ENCODE measurements around the gene THG1L. TPM values are rescaled to one million over a fixed set of nuclear protein-coding genes. Genes with fewer than 3 reads are reported as not detected.

THG1L gene
- total and polyA plus RNA-seq, 2 of the 13 experiments (the other 11 are each of a cell fraction or from before 2014, with no cell fraction given), result 16.6 to 17.2 TPM

GRCh38 chr5:157743163-157744050 is 12.2 kb downstream of the THG1L start, which contains the start of gene LSM11 (continued):
- TF ChIP-seq ZNF589 (CRISPR knock-in tag; conservative IDR thresholded peaks at IDR 0.05), result no peak
- TF ChIP-seq RORA (CRISPR knock-in tag; IDR thresholded peaks at IDR 0.05), result no peak
- TF ChIP-seq SKIL (CRISPR knock-in tag; IDR thresholded peaks at IDR 0.05; ENCODE audit: borderline replicate concordance), result no peak
- TF ChIP-seq ZNF124 (CRISPR knock-in tag; IDR thresholded peaks at IDR 0.05), result peak; percentile 67; the same call in 1 of the 2 replicates
- peak; percentile 24; the same call in 1 of the 2 replicates for TF ChIP-seq ETV5 (CRISPR knock-in tag; IDR thresholded peaks at IDR 0.05; ENCODE audit: borderline replicate concordance)
- no peak for TF ChIP-seq ZNF138 (CRISPR knock-in tag; IDR thresholded peaks at IDR 0.05; ENCODE audit: low read depth)
- no peak for TF ChIP-seq ZNF703 (CRISPR knock-in tag; IDR thresholded peaks at IDR 0.05; ENCODE audit: borderline replicate concordance)
- TF ChIP-seq ZNF616 (CRISPR knock-in tag; IDR thresholded peaks at IDR 0.05; ENCODE audit: low read depth), result no peak
- TF ChIP-seq FOXC1 (CRISPR knock-in tag; IDR thresholded peaks at IDR 0.05; ENCODE audit: borderline replicate concordance), result peak; percentile 56
- TF ChIP-seq ZNF281 (CRISPR knock-in tag; IDR thresholded peaks at IDR 0.05; ENCODE audit: borderline replicate concordance), result no peak
- TF ChIP-seq SOX13 (IDR thresholded peaks at IDR 0.05), result no peak
- peak in 1 of 2 experiments; percentile 52; a peak in 2 of 4 replicates for TF ChIP-seq SOX13 (CRISPR knock-in tag; conservative IDR thresholded peaks at IDR 0.05 in 1 of 2, IDR thresholded peaks at IDR 0.05 in 1 of 2)
- 0 out of 2 replicates have a peak, but pooled peaks have one; percentile 40 for TF ChIP-seq ZNF142 (CRISPR knock-in tag; IDR thresholded peaks at IDR 0.05)
- TF ChIP-seq REXO4 (CRISPR knock-in tag; IDR thresholded peaks at IDR 0.05; ENCODE audit: borderline replicate concordance), result no peak
- TF ChIP-seq MAFG (CRISPR knock-in tag; IDR thresholded peaks at IDR 0.05), result no peak
- no peak for TF ChIP-seq U2AF1 (optimal IDR thresholded peaks at IDR 0.05; ENCODE audit: low read depth, low read length)

Data from HepG2 (cell line).